A673 (cell line): ENCODE results near the gene SEMA4D. TPM values are rescaled to one million over a fixed set of nuclear protein-coding genes. Genes with fewer than 3 reads are reported as not detected.

Experiments used
- BruUV-seq: library from RNA; stranded (reverse); fragments of 400-500 nt; replicated peaks from 2 replicates; lab custom pipeline; 2021; lab: Mats Ljungman, UMichigan
- CTCF ChIA-PET: fragments of 300-600 bp; sonication (Branson Sonifier 250); formaldehyde crosslinking; loops from one replicate; lab custom pipeline; 2022; ENCODE audit warnings: antibody characterized with exemption; lab: Charles Lee
- POLR2A ChIA-PET: fragments of 300-600 bp; sonication (Branson Sonifier 250); formaldehyde crosslinking; loops from one replicate; lab custom pipeline; 2022; ENCODE audit warnings: antibody characterized with exemption; ENCODE audit not compliant: low non-redundant PET; lab: Charles Lee
- DNase-seq: peaks from one replicate; pipeline ENCODE4 v3.0.0-alpha.2; 2015; ENCODE audit warnings: low spot score
- H3K27ac ChIP-seq: fragments of 200-600 bp; sonication (generic); 2 replicates; pipeline ENCODE4 v1.5.1; 2016; ENCODE audit warnings: mixed run types, low read depth, mild to moderate bottlenecking, mixed read lengths, antibody characterized with exemption, low read length; ENCODE audit not compliant: poor library complexity, severe bottlenecking
- H3K27me3 ChIP-seq: fragments of 200-600 bp; sonication (generic); replicated peaks from 2 replicates; pipeline ENCODE4 v1.6.1; 2017; ENCODE audit warnings: mixed run types, low read depth, mild to moderate bottlenecking, mixed read lengths, antibody characterized with exemption, low read length; ENCODE audit not compliant: insufficient read depth, poor library complexity
- H3K36me3 ChIP-seq: fragments of 200-600 bp; sonication (generic); 2 replicates; pipeline ENCODE4 v1.6.1; 2016; ENCODE audit warnings: mixed run types, mild to moderate bottlenecking, mixed read lengths, antibody characterized with exemption, low read length; ENCODE audit not compliant: insufficient read depth, poor library complexity, severe bottlenecking
- H3K4me1 ChIP-seq: fragments of 200-600 bp; sonication (generic); 2 replicates; pipeline ENCODE4 v1.6.1; 2017; ENCODE audit warnings: mixed run types, mild to moderate bottlenecking, mixed read lengths, antibody characterized with exemption, low read length; ENCODE audit not compliant: insufficient read depth, poor library complexity, severe bottlenecking
- H3K4me3 ChIP-seq: fragments of 200-600 bp; sonication (generic); 2 replicates; pipeline ENCODE4 v1.5.1; 2016; ENCODE audit warnings: low read depth, mixed run types, mild to moderate bottlenecking, mixed read lengths, low read length; ENCODE audit not compliant: poor library complexity, severe bottlenecking
- H3K9me3 ChIP-seq: fragments of 200-600 bp; sonication (generic); 2 replicates; pipeline ENCODE4 v1.6.1; 2016; ENCODE audit warnings: mixed run types, low read depth, mild to moderate bottlenecking, mixed read lengths, antibody characterized with exemption, low read length; ENCODE audit not compliant: poor library complexity, severe bottlenecking
- CTCF ChIP-seq: fragments of 300-800, 200-600 bp; sonication (generic); conservative IDR thresholded peaks from 2 replicates; pipeline ENCODE4 v1.5.1; 2017; ENCODE audit warnings: low read depth, mild to moderate bottlenecking, antibody characterized with exemption, low read length, moderate library complexity, mixed read lengths
- EZH2 ChIP-seq: fragments of 200-600 bp; sonication (generic); IDR thresholded peaks from 2 replicates; pipeline ENCODE4 v1.6.1; 2017; ENCODE audit warnings: borderline replicate concordance, low read depth, mild to moderate bottlenecking, mixed read lengths, antibody characterized with exemption, low read length; ENCODE audit not compliant: poor library complexity, severe bottlenecking
- intact Hi-C: fragments of 100-400 bp; cut with micrococcal nuclease; formaldehyde crosslinking; loops from one replicate; pipeline ENCODE4 v1.10.0; 2022; ENCODE audit not compliant: unreplicated experiment
- total RNA-seq: library from RNA; stranded (reverse); gene quantifications from 2 replicates; pipeline ENCODE4 v1.2.3, GENCODE V29; 2021

The SEMA4D gene
- total RNA-seq, 1 experiment from 2014 or later: 14.2 TPM

- no peaks in the 10 kb centered on the region for H3K36me3 ChIP-seq
- CTCF ChIA-PET: no interaction called here
- DNase-seq: no peak
Measured at GRCh38 chr9:89382026-89382986, 115.6 kb downstream of the SEMA4D start.

GRCh38 chr9:89381308-89381609 is 116.7 kb downstream of the SEMA4D start:
- H3K9me3 ChIP-seq: no peaks in the 10 kb centered on the region
- H3K4me1 ChIP-seq: no peaks in the 10 kb centered on the region
- no TSS peak for BruUV-seq
- ChIA-PET POLR2A (no interaction called here), CTCF (no interaction called here)
- no peak for DNase-seq
- no peak overlapping the region for H3K4me3 ChIP-seq
- intact Hi-C loops: no loop called here
- TF ChIP-seq CTCF: no peak
- TF ChIP-seq EZH2: no peak
- H3K27me3 ChIP-seq: no peaks in the 10 kb centered on the region
- H3K36me3 ChIP-seq: no peaks in the 10 kb centered on the region
- H3K27ac ChIP-seq: no peak overlapping the region

More at GRCh38 chr9:89382026-89382986, 115.6 kb downstream of the SEMA4D start:
- no TSS peak for BruUV-seq
- POLR2A ChIA-PET: no interaction called here
- H3K27ac ChIP-seq: no peak overlapping the region
- H3K27me3 ChIP-seq: no peaks in the 10 kb centered on the region
- H3K4me3 ChIP-seq: no peak overlapping the region
- no peaks in the 10 kb centered on the region for H3K9me3 ChIP-seq
- intact Hi-C loops: no loop called here
- TF ChIP-seq CTCF (no peak), EZH2 (no peak)
- H3K4me1 ChIP-seq: no peaks in the 10 kb centered on the region

- no TSS peak for BruUV-seq
- POLR2A ChIA-PET: no interaction called here
- Histone ChIP-seq H3K4me1 (peaks cover 2% of the 10 kb centered on the region), H3K9me3 (no peaks in the 10 kb centered on the region), H3K36me3 (no peaks in the 10 kb centered on the region), H3K27me3 (no peaks in the 10 kb centered on the region), H3K4me3 (no peak overlapping the region), H3K27ac (no peak overlapping the region)
- no peak for DNase-seq
- TF ChIP-seq EZH2: no peak
- no peak for TF ChIP-seq CTCF
- intact Hi-C loops: no loop called here
- CTCF ChIA-PET: no interaction called here
Measured at GRCh38 chr9:89380437-89381307, 117.2 kb downstream of the SEMA4D start.
